ENCODE results near the gene PKNOX2.

DNA sequence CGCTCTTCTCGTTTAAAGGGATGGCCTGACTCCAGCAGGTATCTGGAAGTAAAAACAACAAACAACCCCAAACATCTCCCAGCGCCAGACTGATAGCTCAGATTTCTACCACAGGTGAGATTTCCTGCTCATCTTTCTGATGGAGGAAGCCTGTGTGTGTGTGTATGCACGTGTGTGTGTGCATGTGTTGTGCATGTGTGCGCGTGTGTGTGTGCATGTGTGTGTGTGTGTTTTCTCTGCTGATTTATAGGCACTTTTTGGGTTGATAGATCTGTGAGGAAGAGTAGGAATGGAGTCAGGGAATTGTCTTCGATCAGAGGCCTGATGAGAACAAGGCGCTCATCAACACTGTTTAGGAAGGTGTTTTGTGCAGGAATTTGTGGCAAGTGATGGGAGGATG, 103.0 kb downstream of the PKNOX2 start:
- no peak for TF ChIP-seq CTCF (IDR thresholded peaks at IDR 0.05)
- TF ChIP-seq POLR2A (IDR thresholded peaks at IDR 0.05) = no peak

Data from esophagus squamous epithelium (tissue), 4 donors.